HG02623 (cell line): ENCODE measurements around the gene DNAJA4.
A peak's percentile ranks its signal among the peaks of the same experiment; 100 is the strongest.

ENCODE experiments used
- ATAC-seq: cut with Tn5 transposase; IDR thresholded peaks from one replicate; pipeline ENCODE4 v1.9.1; 2021; ENCODE audit warnings: moderate library complexity; ENCODE audit not compliant: unreplicated experiment

Gene DNAJA4

GRCh38 chr15:78276064-78276943 lies 11.9 kb downstream of the DNAJA4 start:
- no peak for ATAC-seq

GRCh38 chr15:78280319-78281072 lies 16.1 kb downstream of the DNAJA4 start:
- no peak for ATAC-seq

- no peak for ATAC-seq
Observed at GRCh38 chr15:78282324-78282723, 18.0 kb downstream of the DNAJA4 start.

- no peak for ATAC-seq
Observed at GRCh38 chr15:78284758-78285157, 20.4 kb downstream of the DNAJA4 start.

- ATAC-seq: no peak
Observed at GRCh38 chr15:78290222-78290621, 25.9 kb downstream of the DNAJA4 start.

- ATAC-seq: no peak
Observed at GRCh38 chr15:78291052-78291451, 26.7 kb downstream of the DNAJA4 start.

- no peak for ATAC-seq
Observed at GRCh38 chr15:78291698-78292097, 27.3 kb downstream of the DNAJA4 start.

- no peak for ATAC-seq
Observed at GRCh38 chr15:78292219-78292618, 27.9 kb downstream of the DNAJA4 start.

- peak; percentile 90 for ATAC-seq
Observed at GRCh38 chr15:78299101-78299930, 35.0 kb downstream of the DNAJA4 start, which contains the start of gene SKIC8. SKIC8 (minus strand) TSS chr15:78299609; CDS start chr15:78295686, 3,923 bp downstream.

- ATAC-seq: no peak
Observed at GRCh38 chr15:78301326-78301725, 37.0 kb downstream of the DNAJA4 start.

GRCh38 chr15:78301828-78302227 lies 37.5 kb downstream of the DNAJA4 start:
- ATAC-seq: no peak

- ATAC-seq: no peak
Observed at GRCh38 chr15:78302579-78303312, 38.4 kb downstream of the DNAJA4 start.

GRCh38 chr15:78304216-78305066 lies 40.1 kb downstream of the DNAJA4 start:
- no peak for ATAC-seq

- ATAC-seq: no peak
Observed at GRCh38 chr15:78306176-78306774, 41.9 kb downstream of the DNAJA4 start.

- ATAC-seq: no peak
Observed at GRCh38 chr15:78307976-78308375, 43.6 kb downstream of the DNAJA4 start.

GRCh38 chr15:78308422-78309032 lies 44.2 kb downstream of the DNAJA4 start:
- no peak for ATAC-seq

GRCh38 chr15:78311292-78311691 lies 46.9 kb downstream of the DNAJA4 start:
- no peak for ATAC-seq

- no peak for ATAC-seq
Observed at GRCh38 chr15:78312536-78312935, 48.2 kb downstream of the DNAJA4 start.

- no peak for ATAC-seq
Observed at GRCh38 chr15:78312957-78313356, 48.6 kb downstream of the DNAJA4 start.
